NCI-H2227 treated with DMSO at 0.1 percent for 48 hours (cell line): ENCODE measurements around the gene ALDH7A1.
A peak's percentile ranks its signal among the peaks of the same experiment; 100 is the strongest.
"Not testable (repeated sequence)": the region's sequence is repeated elsewhere in the genome, so short reads cannot be mapped to it uniquely, and the experiment has no call there.

ENCODE experiments used
- DNase-seq: peaks from one replicate; lab custom pipeline; 2025; lab: John Stamatoyannopoulos, UW

ALDH7A1 gene

GRCh38 chr5:126595486-126596083 is 566 bp upstream of the ALDH7A1 start:
- DNase-seq: no peak

- DNase-seq: no peak
Measured at GRCh38 chr5:126591549-126591948, 3.5 kb downstream of the ALDH7A1 start.

- no peak for DNase-seq
Measured at GRCh38 chr5:126589536-126590297, 5.3 kb downstream of the ALDH7A1 start.

GRCh38 chr5:126587551-126588390 is 7.2 kb downstream of the ALDH7A1 start:
- no peak for DNase-seq

GRCh38 chr5:126583761-126584160 is 11.3 kb downstream of the ALDH7A1 start:
- no peak for DNase-seq

GRCh38 chr5:126579716-126580115 is 15.3 kb downstream of the ALDH7A1 start:
- no peak for DNase-seq

- no peak for DNase-seq
Measured at GRCh38 chr5:126577415-126577814, 17.6 kb downstream of the ALDH7A1 start.

GRCh38 chr5:126576974-126577373 is 18.0 kb downstream of the ALDH7A1 start:
- DNase-seq: no peak

GRCh38 chr5:126575644-126576043 is 19.4 kb downstream of the ALDH7A1 start:
- DNase-seq: no peak

GRCh38 chr5:126568206-126568755 is 26.7 kb downstream of the ALDH7A1 start:
- no peak for DNase-seq

GRCh38 chr5:126562823-126563222 is 32.2 kb downstream of the ALDH7A1 start:
- no peak for DNase-seq

GRCh38 chr5:126561908-126562307 is 33.1 kb downstream of the ALDH7A1 start:
- no peak for DNase-seq

GRCh38 chr5:126555101-126555500 is 39.9 kb downstream of the ALDH7A1 start:
- not testable (repeated sequence) for DNase-seq

- DNase-seq: no peak
Measured at GRCh38 chr5:126552614-126553013, 42.4 kb downstream of the ALDH7A1 start.

- peak; percentile 2 for DNase-seq
Measured at GRCh38 chr5:126544087-126544740, 50.8 kb downstream of the ALDH7A1 start.

- no peak for DNase-seq
Measured at GRCh38 chr5:126543660-126544059, 51.4 kb downstream of the ALDH7A1 start.

GRCh38 chr5:126543009-126543408 is 52.0 kb downstream of the ALDH7A1 start:
- no peak for DNase-seq

GRCh38 chr5:126542441-126542840 is 52.6 kb downstream of the ALDH7A1 start:
- DNase-seq: no peak

GRCh38 chr5:126540631-126541030 is 54.4 kb downstream of the ALDH7A1 start:
- DNase-seq: no peak

- DNase-seq: no peak
Measured at GRCh38 chr5:126538579-126538978, 56.4 kb downstream of the ALDH7A1 start.

- no peak for DNase-seq
Measured at GRCh38 chr5:126536874-126537273, 58.1 kb downstream of the ALDH7A1 start.
